ENCODE results near the gene TXNRD2. TPM values are rescaled to one million over a fixed set of nuclear protein-coding genes. Genes with fewer than 3 reads are reported as not detected.

The TXNRD2 gene
- total RNA-seq = 27.6 and 28.6 TPM in 2 replicates

DNA sequence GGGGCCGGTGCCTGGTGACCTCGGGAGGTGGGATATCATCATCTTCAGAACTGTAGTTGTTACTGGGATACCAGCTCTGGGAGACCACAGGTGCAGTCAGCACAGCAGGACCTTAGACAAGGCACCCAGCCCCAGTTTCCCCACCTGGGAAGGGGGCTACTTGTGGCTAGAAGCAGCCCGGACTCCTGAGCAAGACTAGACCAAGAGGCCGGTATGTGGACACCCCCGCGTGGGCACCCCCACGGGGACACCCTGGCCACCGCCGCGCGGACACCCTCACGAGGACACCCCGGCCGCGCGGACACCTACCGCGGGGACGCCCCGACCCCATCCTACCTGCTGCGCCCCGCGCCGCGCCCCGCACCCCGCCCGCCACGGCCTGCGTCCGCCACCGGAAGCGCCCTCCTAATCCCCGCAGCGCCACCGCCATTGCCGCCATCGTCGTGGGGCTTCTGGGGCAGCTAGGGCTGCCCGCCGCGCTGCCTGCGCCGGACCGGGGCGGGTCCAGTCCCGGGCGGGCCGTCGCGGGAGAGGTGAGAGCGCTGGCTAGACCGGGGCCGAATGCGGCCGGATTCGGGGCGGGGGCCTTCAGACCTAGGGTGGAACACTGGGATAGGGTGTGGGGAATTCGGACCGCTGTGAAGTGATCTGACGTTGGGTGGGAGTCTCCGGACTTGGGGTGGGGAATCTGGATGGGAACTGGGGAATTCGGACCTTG lies at the start of gene TXNRD2, which contains the start of gene COMT:
TXNRD2 (minus strand) TSS at position 454 of the 718 bp plus-strand sequence; CDS start at position 439, 15 bp downstream.
COMT (plus strand) TSS at position 408 of the 718 bp plus-strand sequence. CDS start 20,755 bp downstream, outside the sequence.

DNA sequence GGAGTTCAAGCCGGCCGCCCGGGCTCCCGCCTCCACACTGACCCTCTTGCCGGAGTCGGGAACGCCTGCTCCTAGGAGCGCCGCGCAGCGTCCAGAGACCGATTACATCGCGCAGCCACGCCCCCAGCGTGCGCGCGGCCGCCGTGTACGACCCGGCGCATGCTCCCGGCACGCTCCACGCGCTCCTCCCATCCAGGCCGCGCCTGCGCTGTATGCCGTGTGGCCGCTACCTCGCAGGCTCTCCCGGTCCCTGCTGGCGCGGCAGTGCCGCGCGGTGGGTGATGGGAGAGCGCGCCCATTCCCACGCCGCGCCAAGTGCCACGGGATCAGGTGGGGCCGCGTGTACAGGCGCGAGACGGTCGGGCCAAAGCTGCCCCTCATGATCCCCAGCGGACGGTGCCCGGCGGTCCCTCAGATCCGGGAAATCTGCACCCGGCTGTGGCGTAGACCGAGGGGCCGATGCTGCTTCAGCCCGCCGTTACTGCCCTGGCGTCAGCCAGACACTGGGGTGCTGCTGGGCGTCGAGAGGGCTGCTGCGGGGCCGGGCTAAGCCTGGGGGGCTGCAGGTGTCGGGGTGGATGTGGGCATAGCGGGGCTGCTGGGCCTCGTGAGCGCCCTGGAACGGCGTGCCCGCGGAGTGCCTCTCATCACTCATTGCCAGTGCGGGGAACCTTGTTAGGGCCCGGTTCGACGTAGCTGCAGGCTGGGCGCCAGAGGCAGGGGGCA lies 86.7 kb downstream of the TXNRD2 start, which contains the start of the genes GNB1L and RTL10:
GNB1L (minus strand) TSS at position 97 of the 726 bp plus-strand sequence. CDS start 33,519 bp downstream, outside the sequence.
RTL10 (minus strand) TSS at position 97 of the 726 bp plus-strand sequence. CDS start 2,613 bp downstream, outside the sequence.

Other genes starting within 250 kb of the TXNRD2 start
- 8.4 and 12.8 TPM in 2 replicates for gene SEPTIN5, start 227.3 kb downstream of the TXNRD2 start, total RNA-seq
- gene GP1BB, start 218.3 kb downstream of the TXNRD2 start, total RNA-seq = 0.50 TPM in 1 of 2 replicates, not detected in the other
- gene TBX1, start 181.0 kb downstream of the TXNRD2 start, total RNA-seq = under 0.01 TPM in 1 of 2 replicates, not detected in the other
- 11.6 and 12.8 TPM in 2 replicates for gene GNB1L, start 86.9 kb downstream of the TXNRD2 start, total RNA-seq
- gene RTL10, start 86.9 kb downstream of the TXNRD2 start, total RNA-seq = 9.4 and 10.3 TPM in 2 replicates
- gene COMT, start within 50 bp of the TXNRD2 start, total RNA-seq = 290 and 340 TPM in 2 replicates
- 8.4 and 9.4 TPM in 2 replicates for gene ARVCF, start 75.0 kb upstream of the TXNRD2 start, total RNA-seq
- 18.8 and 25.3 TPM in 2 replicates for gene TANGO2, start 79.3 kb upstream of the TXNRD2 start, total RNA-seq
- 13.4 and 14.1 TPM in 2 replicates for gene DGCR8, start 138.4 kb upstream of the TXNRD2 start, total RNA-seq
- gene RANBP1, start 174.3 kb upstream of the TXNRD2 start, total RNA-seq = 679 and 792 TPM in 2 replicates
- 27.1 and 35.5 TPM in 2 replicates for gene TRMT2A, start 175.4 kb upstream of the TXNRD2 start, total RNA-seq
- 20.8 and 24.5 TPM in 2 replicates for gene ZDHHC8, start 190.0 kb upstream of the TXNRD2 start, total RNA-seq
- 0.15 TPM in 1 of 2 replicates, not detected in the other for gene CCDC188, start 209.2 kb upstream of the TXNRD2 start, total RNA-seq

Data from bronchus fibroblast of lung (primary cell).